GM12891 (cell line): Measurements from ENCODE around the gene ASB16.

Experiments
- PAX5 ChIP-seq: IDR thresholded peaks from 2 replicates; pipeline ENCODE4 v1.6.1; 2011; ENCODE audit warnings: low read length, moderate library complexity, mild to moderate bottlenecking; ENCODE audit not compliant: insufficient read depth, severe bottlenecking
- POLR2A ChIP-seq: IDR thresholded peaks from 2 replicates; pipeline ENCODE4 v1.6.1; 2011; ENCODE audit warnings: low read depth, low read length, control low read depth
- POLR2AphosphoS5 ChIP-seq: IDR thresholded peaks from 2 replicates; pipeline ENCODE4 v1.6.1; 2011; ENCODE audit warnings: low read depth, low read length, control low read depth
- SPI1 ChIP-seq: IDR thresholded peaks from 2 replicates; pipeline ENCODE4 v1.6.1; 2011; ENCODE audit warnings: low read depth, low read length, control low read depth
- TAF1 ChIP-seq: IDR thresholded peaks from 2 replicates; pipeline ENCODE4 v1.6.1; 2011; ENCODE audit warnings: low read depth, low read length, control low read depth

DNA sequence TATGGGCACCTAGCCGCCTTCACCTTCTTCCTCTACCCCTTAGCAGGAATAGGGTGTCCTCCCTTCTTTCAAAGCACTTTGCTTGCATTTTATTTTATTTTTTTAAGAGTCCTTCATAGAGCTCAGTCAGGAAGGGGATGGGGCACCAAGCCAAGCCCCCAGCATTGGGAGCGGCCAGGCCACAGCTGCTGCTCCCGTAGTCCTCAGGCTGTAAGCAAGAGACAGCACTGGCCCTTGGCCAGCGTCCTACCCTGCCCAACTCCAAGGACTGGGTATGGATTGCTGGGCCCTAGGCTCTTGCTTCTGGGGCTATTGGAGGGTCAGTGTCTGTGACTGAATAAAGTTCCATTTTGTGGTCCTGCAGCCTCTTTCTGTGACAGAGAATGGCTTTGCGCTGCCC lies 20.9 kb downstream of the ASB16 start:
- TF ChIP-seq POLR2A (no peak), TAF1 (no peak), POLR2AphosphoS5 (no peak), SPI1 (no peak), PAX5 (no peak)
